GM12878 (cell line): Measurements from ENCODE around the gene SIRT7. TPM values are rescaled to one million over a fixed set of nuclear protein-coding genes. Genes with fewer than 3 reads are reported as not detected.
A peak's percentile ranks its signal among the peaks of the same experiment; 100 is the strongest.
"Not testable (repeated sequence)": the region's sequence is repeated elsewhere in the genome, so short reads cannot be mapped to it uniquely, and the experiment has no call there.

ENCODE experiments used
- ATAC-seq: fragments of 200-7000 bp; cut with Tn5 transposase; 3 replicates; pipeline ENCODE4 v1.9.1; 2020; ENCODE audit warnings: mild to moderate bottlenecking, moderate library complexity
- BruUV-seq: library from RNA; stranded (reverse); fragments of 400-500 nt; replicated peaks from 2 replicates; lab custom pipeline; 2021; lab: Mats Ljungman, UMichigan
- CTCF ChIA-PET: fragments of 300-600 bp; sonication (Branson Sonifier 250); formaldehyde crosslinking; extraction: SDS; loops from one replicate; lab custom pipeline; 2021; ENCODE audit warnings: inconsistent platforms; lab: Yijun Ruan, JAX
- POLR2A ChIA-PET: fragments of 350-600 bp; formaldehyde crosslinking; extraction: SDS; loops from one replicate; lab custom pipeline; 2021; ENCODE audit warnings: inconsistent platforms; lab: Charles Lee
- RAD21 ChIA-PET: fragments of 300-600 bp; sonication (Branson Sonifier 250); formaldehyde crosslinking; loops from one replicate; lab custom pipeline; 2023; ENCODE audit warnings: antibody characterized with exemption; ENCODE audit not compliant: unreplicated experiment; lab: Charles Lee
- SMC1A ChIA-PET: fragments of 300-600 bp; sonication (Branson Sonifier 250); formaldehyde crosslinking; loops from one replicate; lab custom pipeline; 2023; ENCODE audit not compliant: unreplicated experiment, uncharacterized antibody; lab: Charles Lee
- DNase-seq: peaks from one replicate; pipeline ENCODE4 v3.0.0-alpha.2; 2011; ENCODE audit warnings: low read depth, low spot score
- FAIRE-seq: peaks from 3 replicates; lab custom pipeline; 2011; peaks lifted over from hg19 to GRCh38; lab: Jason Lieb, UNC
- H2AFZ ChIP-seq: 2 replicates; pipeline ENCODE4 v1.6.0; 2011; ENCODE audit warnings: low read depth, low read length, control low read depth; ENCODE audit not compliant: control insufficient read depth
- H3K27ac ChIP-seq: 2 replicates; pipeline ENCODE4 v1.5.1; 2011; ENCODE audit warnings: control low read depth; ENCODE audit not compliant: control insufficient read depth, insufficient read depth
- H3K27me3 ChIP-seq, 2 experiments: replicated peaks in 1 of 2; 2 replicates each; pipeline versions ENCODE4 v1.6.0 to v1.6.1; 2011; ENCODE audit warnings: low read length in 1 of 2; ENCODE audit not compliant: control insufficient read depth in 2 of 2, insufficient read depth in 2 of 2
- H3K36me3 ChIP-seq, 2 experiments: 2 replicates each; pipeline ENCODE4 v1.5.1; 2011; ENCODE audit warnings: low read length in 1 of 2; ENCODE audit not compliant: control insufficient read depth in 2 of 2, insufficient read depth in 2 of 2
- H3K4me1 ChIP-seq: 2 replicates; pipeline ENCODE4 v1.6.1; 2011; ENCODE audit warnings: mild to moderate bottlenecking, low read length, moderate library complexity, mixed read lengths; ENCODE audit not compliant: control insufficient read depth, insufficient read depth
- H3K4me2 ChIP-seq: 2 replicates; pipeline ENCODE4 v1.6.0; 2011; ENCODE audit warnings: control low read depth; ENCODE audit not compliant: control insufficient read depth, insufficient read depth
- H3K4me3 ChIP-seq: fragments of 200-600 bp; sonication (generic); 2 replicates; pipeline ENCODE4 v1.5.1; 2016
- H3K79me2 ChIP-seq: 2 replicates; pipeline ENCODE4 v1.6.0; 2011; ENCODE audit warnings: low read length; ENCODE audit not compliant: control insufficient read depth, insufficient read depth
- H3K9ac ChIP-seq: 2 replicates; pipeline ENCODE4 v1.8.0; 2011; ENCODE audit warnings: low read length, control low read depth, mixed read lengths; ENCODE audit not compliant: control insufficient read depth, insufficient read depth
- H3K9me3 ChIP-seq: replicated peaks from 3 replicates; pipeline ENCODE4 v1.5.1; 2011; ENCODE audit warnings: mild to moderate bottlenecking, low read length; ENCODE audit not compliant: control insufficient read depth, insufficient read depth
- H4K20me1 ChIP-seq: 2 replicates; pipeline ENCODE4 v1.6.0; 2011; ENCODE audit not compliant: control insufficient read depth, insufficient read depth
- ATF2 ChIP-seq: IDR thresholded peaks from 2 replicates; pipeline ENCODE4 v1.6.1; 2012; ENCODE audit warnings: low read length, inconsistent platforms
- BCL11A ChIP-seq: IDR thresholded peaks from 2 replicates; pipeline ENCODE4 v1.6.1; 2011; ENCODE audit warnings: low read depth, low read length
- BMI1 ChIP-seq: fragments of 450-650 bp; IDR thresholded peaks from 2 replicates; pipeline ENCODE4 v1.6.1; 2016; ENCODE audit warnings: mild to moderate bottlenecking, moderate library complexity, borderline replicate concordance
- EED ChIP-seq: sonication (generic); IDR thresholded peaks from 2 replicates; pipeline ENCODE4 v1.6.1; 2016; ENCODE audit warnings: antibody characterized with exemption, low read depth
- JUND ChIP-seq: IDR thresholded peaks from 2 replicates; pipeline ENCODE4 v1.6.1; 2012; ENCODE audit warnings: low read depth, mild to moderate bottlenecking, low read length, improper control_type of control experiment, moderate library complexity
- NKRF ChIP-seq: fragments of 450-650 bp; conservative IDR thresholded peaks from 2 replicates; pipeline ENCODE4 v1.6.1; 2017; ENCODE audit warnings: mild to moderate bottlenecking, moderate library complexity
- PAX8 ChIP-seq: fragments of 450-650 bp; IDR thresholded peaks from 2 replicates; pipeline ENCODE4 v1.6.1; 2017; ENCODE audit warnings: mild to moderate bottlenecking, moderate library complexity
- POU2F2 ChIP-seq: IDR thresholded peaks from 3 replicates; pipeline ENCODE4 v1.6.1; 2011; ENCODE audit warnings: low read depth, mild to moderate bottlenecking, low read length, borderline replicate concordance
- RBBP5 ChIP-seq: fragments of 200-600 bp; sonication (generic); conservative IDR thresholded peaks from 2 replicates; pipeline ENCODE4 v1.6.1; 2016
- RELA ChIP-seq: fragments of 450-650 bp; IDR thresholded peaks from 2 replicates; pipeline ENCODE4 v1.8.0; 2014; ENCODE audit warnings: borderline replicate concordance; ENCODE audit not compliant: partially characterized antibody
- RFX5 ChIP-seq: IDR thresholded peaks from 2 replicates; pipeline ENCODE4 v1.6.1; 2011; ENCODE audit warnings: low read depth, low read length, improper control_type of control experiment
- SREBF1 ChIP-seq: IDR thresholded peaks from 2 replicates; pipeline ENCODE4 v1.6.1; 2012; ENCODE audit warnings: mild to moderate bottlenecking, low read length
- SREBF2 ChIP-seq: IDR thresholded peaks from 2 replicates; pipeline ENCODE4 v1.6.1; 2012; ENCODE audit warnings: mild to moderate bottlenecking, low read length
- SRF ChIP-seq, 2 experiments: IDR thresholded peaks; 2 replicates each; pipeline ENCODE4 v1.6.1; 2011; ENCODE audit warnings: low read depth in 2 of 2, low read length in 2 of 2, mild to moderate bottlenecking in 1 of 2, moderate library complexity in 1 of 2
- TARDBP ChIP-seq: IDR thresholded peaks from 2 replicates; pipeline ENCODE4 v1.6.1; 2016; ENCODE audit warnings: borderline replicate concordance
- YY1 ChIP-seq: IDR thresholded peaks from 2 replicates; pipeline ENCODE4 v1.6.1; 2011; ENCODE audit warnings: low read depth, mild to moderate bottlenecking, low read length
- WGBS: methylation state at CpG from one replicate; pipeline ENCODE4 v1.1.6; 2016; ENCODE audit warnings: low lambda C conversion rate; ENCODE audit not compliant: insufficient replicate concordance, insufficient coverage; ENCODE audit errors: missing lambda C conversion rate; 5-methylcytosine and 5-hydroxymethylcytosine counted together
- in situ Hi-C: fragments of 300-500 bp; cut with MboI; formaldehyde crosslinking; loops from 9 replicates; pipeline ENCODE4 v1.14.3; 2018; ENCODE audit warnings: mixed read lengths
- intact Hi-C: fragments of 100-400 bp; cut with micrococcal nuclease; formaldehyde crosslinking; loops from one replicate; pipeline ENCODE4 v1.14.2; 2022; ENCODE audit not compliant: unreplicated experiment
- polyA plus RNA-seq, 11 experiments: library from polyadenylated mRNA; depleted of rRNA in 4 of 11; unstranded in 6 of 11; stranded (reverse) in 5 of 11; fragments of >200 nt; fragmentation: Nextera tagmentation in 4 of 11; fragmentation: Illumina TruSeq in 1 of 11; extraction: Ambion mirVana in 4 of 11; extraction: Trizol in 1 of 11; gene quantifications; 1 replicate in 1 of 11; 2 replicates in 10 of 11; pipeline versions ENCODE4 v1.2.1 to v1.2.3, GENCODE V29; 2011 to 2016; ENCODE audit warnings: inconsistent platforms in 2 of 11, missing spikeins in 2 of 11, low read depth in 1 of 11
- total RNA-seq, 4 experiments: library from RNA; depleted of rRNA in 3 of 4; stranded (reverse); fragments of >200 nt in 3 of 4; fragmentation: Illumina TruSeq in 1 of 4; extraction: Trizol in 1 of 4; gene quantifications; 2 replicates each; pipeline versions ENCODE4 v1.2.1 to v1.2.3, GENCODE V29; 2013 to 2021

Gene SIRT7
- total and polyA plus RNA-seq, 10 of the 15 experiments (the other 5 are each of a cell fraction or from before 2014, with no cell fraction given), result 1.2 to 56.2 (median 22.7) TPM

- H3K9ac ChIP-seq, H4K20me1 ChIP-seq, DNase-seq, H3K4me3 ChIP-seq, H3K4me1 ChIP-seq, H3K27ac ChIP-seq, BruUV-seq, H2AFZ ChIP-seq, H3K27me3 ChIP-seq, H3K79me2 ChIP-seq, in situ Hi-C loops, intact Hi-C loops, H3K36me3 ChIP-seq, H3K9me3 ChIP-seq, FAIRE-seq, H3K4me2 ChIP-seq: not testable (repeated sequence)
- SMC1A ChIA-PET, result interaction anchor here (0.6 to 0.8 kb wide), 2 partner anchors 19 to 224 kb away, joined by 3 read pairs; no protein-coding TSS in a partner anchor
- peak; percentile 30; the same call in 1 of the 3 replicates for ATAC-seq
- CTCF ChIA-PET, result interaction anchor here (0.8 to 2.0 kb wide), 3 partner anchors 68 to 138 kb away, joined by 3 to 11 read pairs (median 3); partner anchors contain the start of gene CENPX
- RAD21 ChIA-PET, result interaction anchor here (1.2 kb wide), 1 partner anchor 67 kb away, joined by 8 read pairs; no protein-coding TSS in a partner anchor
- POLR2A ChIA-PET, result interaction anchor here (0.6 to 0.7 kb wide), 2 partner anchors 245 to 679 kb away, joined by 3 to 6 read pairs; no protein-coding TSS in a partner anchor
- WGBS, result 27% methylated on average over 5 of the region's 5 CpGs
These were observed 35.5 kb upstream of the SIRT7 start for GRCh38 chr17:81953443-81953842.

GRCh38 chr17:81952792-81953228, 34.8 kb upstream of the SIRT7 start:
- WGBS, result 55% methylated on average over 11 of the region's 16 CpGs
- no peaks in the 10 kb centered on the region for H3K27me3 ChIP-seq
- BruUV-seq, result no TSS peak
- no peak overlapping the region for H3K4me2 ChIP-seq
- no peak overlapping the region for H3K9ac ChIP-seq
- H2AFZ ChIP-seq, result no peak overlapping the region
- ChIA-PET POLR2A (interaction anchor here (0.6 kb wide), 1 partner anchor 680 kb away, joined by 3 read pairs; no protein-coding TSS in a partner anchor), CTCF (interaction anchor here (1.1 to 2.0 kb wide), 2 partner anchors 69 to 83 kb away, joined by 3 to 11 read pairs; partner anchors contain the start of gene CENPX), SMC1A (interaction anchor here (0.5 to 0.6 kb wide), 2 partner anchors 184 to 224 kb away, joined by 3 read pairs; no protein-coding TSS in a partner anchor), RAD21 (no interaction called here)
- no peak for DNase-seq
- ATAC-seq, result no peak
- H3K79me2 ChIP-seq, result no peaks in the 10 kb centered on the region
- H3K27ac ChIP-seq, result no peak overlapping the region
- in situ Hi-C loops, result no loop called here
- H3K36me3 ChIP-seq, result no peaks in the 10 kb centered on the region
- H4K20me1 ChIP-seq, result no peaks in the 10 kb centered on the region
- H3K4me1 ChIP-seq, result no peaks in the 10 kb centered on the region
- no peak overlapping the region for H3K4me3 ChIP-seq
- intact Hi-C loops, result no loop called here
- no peak for FAIRE-seq
- no peaks in the 10 kb centered on the region for H3K9me3 ChIP-seq
- TF ChIP-seq EED (no peak), RBBP5 (no peak), PAX8 (no peak), BMI1 (no peak), JUND (no peak), POU2F2 (no peak), RFX5 (no peak), SRF (IDR thresholded peaks at IDR 0.05; ENCODE audit: low read depth in 2 of 2, low read length in 2 of 2) (no peak), SREBF2 (no peak), YY1 (no peak), RELA (no peak), ATF2 (no peak), NKRF (no peak), TARDBP (no peak), SREBF1 (no peak), BCL11A (no peak)
